HFF-Myc (cell line): ENCODE results near the gene HTT.

ENCODE experiments used
- DNase-seq: peaks from one replicate; pipeline ENCODE4 v3.0.0-alpha.2; 2011; ENCODE audit warnings: low read depth; ENCODE audit errors: extremely low read depth
- H3K4me3 ChIP-seq: replicated peaks from 2 replicates; pipeline ENCODE4 v1.5.1; 2011; ENCODE audit warnings: low read depth, mild to moderate bottlenecking, control low read depth, low read length
- CTCF ChIP-seq: IDR thresholded peaks from 2 replicates; pipeline ENCODE4 v1.5.1; 2012; ENCODE audit warnings: mild to moderate bottlenecking, low read depth, low read length, control low read depth; ENCODE audit errors: missing control alignments

HTT gene

GRCh38 chr4:3227878-3228675 is 153.6 kb downstream of the HTT start:
- no peak for DNase-seq
- no peak overlapping the region for H3K4me3 ChIP-seq
- no peak for TF ChIP-seq CTCF

GRCh38 chr4:3228881-3229280 is 154.4 kb downstream of the HTT start:
- no peak for DNase-seq
- no peak overlapping the region for H3K4me3 ChIP-seq
- TF ChIP-seq CTCF: no peak

DNA sequence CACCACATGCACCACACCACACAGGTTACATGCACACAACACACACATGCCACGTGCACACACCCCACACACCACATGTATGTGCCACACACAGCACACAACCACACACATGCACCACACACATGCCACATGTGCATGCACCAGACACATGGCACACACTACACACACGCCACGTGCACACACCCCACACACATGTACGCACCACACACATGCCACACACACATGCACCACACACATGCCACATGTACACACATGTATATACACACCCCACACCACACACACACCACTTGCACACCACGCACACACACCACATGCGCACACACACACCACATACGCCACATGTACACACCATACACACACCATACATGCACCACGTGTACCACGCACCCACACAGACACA is 154.8 kb downstream of the HTT start:
- H3K4me3 ChIP-seq: no peak overlapping the region
- TF ChIP-seq CTCF: no peak
- DNase-seq: no peak

- DNase-seq: no peak
- no peak for TF ChIP-seq CTCF
- no peak overlapping the region for H3K4me3 ChIP-seq
These were observed 155.5 kb downstream of the HTT start for GRCh38 chr4:3229964-3230363.

DNA sequence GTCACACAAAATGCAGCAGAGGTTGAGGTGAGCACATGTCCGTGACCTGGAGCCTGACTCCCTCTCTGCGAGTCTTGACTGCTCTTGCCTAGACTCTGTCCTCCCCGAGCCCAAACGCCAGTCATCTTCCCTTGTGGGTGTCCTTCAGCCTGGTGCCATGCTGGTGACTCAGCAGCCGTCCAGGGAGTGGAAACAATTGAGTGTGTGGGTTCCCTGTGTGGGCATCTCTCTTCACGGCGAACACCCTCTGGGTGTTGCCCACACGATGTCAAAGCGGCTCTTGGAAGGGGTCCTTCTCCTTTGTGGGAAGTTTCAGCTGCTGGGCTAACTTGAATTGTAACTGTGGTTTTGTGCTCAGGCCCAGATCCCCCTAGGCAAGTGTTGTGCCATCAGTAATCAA is 157.0 kb downstream of the HTT start:
- no peak for TF ChIP-seq CTCF
- no peak overlapping the region for H3K4me3 ChIP-seq
- no peak for DNase-seq

DNA sequence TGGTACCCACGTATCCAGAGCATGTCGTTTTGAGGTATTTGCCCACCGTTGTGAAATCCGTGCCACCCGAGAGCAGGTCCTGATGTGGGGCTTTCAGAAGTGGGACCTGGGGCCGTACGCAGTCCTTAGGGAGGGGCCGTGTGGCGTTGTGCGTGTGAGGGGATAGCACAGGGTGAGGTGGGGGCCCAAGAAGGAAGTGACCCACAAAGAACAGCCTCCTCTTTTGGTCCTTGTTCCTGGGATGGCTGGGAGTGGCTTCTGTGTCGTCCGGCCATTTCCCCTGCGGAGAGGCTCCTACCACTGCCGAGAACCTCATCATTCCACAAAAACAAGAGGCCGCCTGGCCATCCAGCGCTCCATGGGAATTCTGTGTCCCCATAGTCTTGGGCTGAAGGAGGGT is 157.5 kb downstream of the HTT start:
- H3K4me3 ChIP-seq: no peak overlapping the region
- no peak for DNase-seq
- TF ChIP-seq CTCF: no peak

DNA sequence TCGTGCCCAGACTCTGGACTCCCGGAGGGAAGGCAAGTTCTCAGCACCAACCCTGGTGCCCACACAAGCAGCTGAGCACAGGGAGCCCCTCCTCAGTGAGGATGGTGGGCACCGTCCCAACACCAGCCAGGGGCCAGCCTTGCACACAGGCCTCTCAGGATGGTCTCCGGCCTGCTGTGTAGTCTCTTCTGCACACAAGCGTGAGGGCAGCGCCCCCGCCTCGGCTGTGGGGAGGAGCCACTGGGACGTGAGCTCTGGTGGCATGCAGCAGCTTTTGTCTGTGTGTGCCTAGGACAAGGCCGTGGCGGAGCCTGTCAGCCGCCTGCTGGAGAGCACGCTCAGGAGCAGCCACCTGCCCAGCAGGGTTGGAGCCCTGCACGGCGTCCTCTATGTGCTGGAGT is 158.4 kb downstream of the HTT start:
- TF ChIP-seq CTCF: no peak
- no peak for DNase-seq
- H3K4me3 ChIP-seq: no peak overlapping the region
